Omental fat pad (tissue), 4 donors: ENCODE results near the gene ASXL3. TPM values are rescaled to one million over a fixed set of nuclear protein-coding genes. Genes with fewer than 3 reads are reported as not detected.
A peak's percentile ranks its signal among the peaks of the same experiment; 100 is the strongest.

ENCODE experiments used
- ATAC-seq: fragments of 150-250 bp; one replicate; pipeline ENCODE4 v1.9.1; 2016; ENCODE audit warnings: mild to moderate bottlenecking, moderate library complexity; ENCODE audit not compliant: low FRiP score
- DNase-seq: peaks from one replicate; pipeline ENCODE4 v3.0.0-alpha.2; 2019; ENCODE audit warnings: low spot score
- total RNA-seq, 4 donors: library from RNA; depleted of rRNA; stranded (reverse); fragments of >200 nt; gene quantifications; one replicate each; pipeline ENCODE4 v1.1.0, GENCODE V29; 2016
- TF ChIP-seq, protein P1 (sequence below), 3 donors: fragments of 450-650 bp; IDR thresholded peaks; one replicate each; pipeline ENCODE4 v1.5.1; 2016 to 2017; ENCODE audit warnings: antibody characterized with exemption in 3 of 3, mild to moderate bottlenecking in 3 of 3, moderate library complexity in 2 of 3

ASXL3 gene
- total RNA-seq, 4 donors from 2014 or later: 0.36 to 5.4 (median 0.70) TPM

DNA sequence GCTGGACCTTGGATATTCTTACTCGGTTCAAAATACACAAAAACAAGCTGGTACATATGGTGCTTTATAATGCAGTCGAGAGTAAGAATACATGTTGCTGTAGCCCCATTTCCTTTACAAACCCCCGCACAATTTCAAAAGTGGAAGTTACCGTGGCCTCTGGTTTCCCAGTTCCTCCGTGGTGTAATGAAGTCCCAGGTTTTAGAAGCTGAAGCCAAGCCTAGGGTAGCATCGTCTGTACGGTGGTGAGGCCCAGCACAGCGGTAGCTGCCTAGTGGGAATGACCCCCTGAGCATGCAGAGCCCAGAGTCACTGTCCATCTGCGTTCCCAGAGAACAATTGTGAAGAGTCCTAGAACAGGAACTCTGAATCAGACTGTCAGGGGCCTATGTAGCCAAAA is 171.8 kb downstream of the ASXL3 start:
- TF ChIP-seq, protein P1, sequence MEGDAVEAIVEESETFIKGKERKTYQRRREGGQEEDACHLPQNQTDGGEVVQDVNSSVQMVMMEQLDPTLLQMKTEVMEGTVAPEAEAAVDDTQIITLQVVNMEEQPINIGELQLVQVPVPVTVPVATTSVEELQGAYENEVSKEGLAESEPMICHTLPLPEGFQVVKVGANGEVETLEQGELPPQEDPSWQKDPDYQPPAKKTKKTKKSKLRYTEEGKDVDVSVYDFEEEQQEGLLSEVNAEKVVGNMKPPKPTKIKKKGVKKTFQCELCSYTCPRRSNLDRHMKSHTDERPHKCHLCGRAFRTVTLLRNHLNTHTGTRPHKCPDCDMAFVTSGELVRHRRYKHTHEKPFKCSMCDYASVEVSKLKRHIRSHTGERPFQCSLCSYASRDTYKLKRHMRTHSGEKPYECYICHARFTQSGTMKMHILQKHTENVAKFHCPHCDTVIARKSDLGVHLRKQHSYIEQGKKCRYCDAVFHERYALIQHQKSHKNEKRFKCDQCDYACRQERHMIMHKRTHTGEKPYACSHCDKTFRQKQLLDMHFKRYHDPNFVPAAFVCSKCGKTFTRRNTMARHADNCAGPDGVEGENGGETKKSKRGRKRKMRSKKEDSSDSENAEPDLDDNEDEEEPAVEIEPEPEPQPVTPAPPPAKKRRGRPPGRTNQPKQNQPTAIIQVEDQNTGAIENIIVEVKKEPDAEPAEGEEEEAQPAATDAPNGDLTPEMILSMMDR (IDR thresholded peaks at IDR 0.05): no peak
- DNase-seq (no peak), ATAC-seq (no peak)

DNA sequence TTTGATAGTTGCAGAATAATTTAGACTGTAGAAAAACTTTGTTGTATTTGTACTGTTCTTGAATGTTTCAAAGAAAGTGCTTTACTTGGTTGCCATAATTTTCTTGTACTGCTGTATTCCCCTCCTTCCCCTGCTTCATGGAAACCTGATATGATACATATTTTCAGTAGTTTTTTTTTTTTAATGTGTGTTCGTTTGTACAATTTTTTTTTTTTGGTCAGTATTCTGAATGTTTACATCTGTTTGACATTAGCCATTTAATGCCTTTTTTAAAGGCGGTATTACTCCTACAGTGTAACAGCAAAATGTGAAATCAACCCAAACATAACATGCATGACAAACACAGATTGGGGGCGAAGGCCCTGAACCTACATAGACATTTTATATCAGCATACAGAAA is 172.3 kb downstream of the ASXL3 start:
- ATAC-seq (no peak), DNase-seq (no peak)
- TF ChIP-seq, protein P1 (IDR thresholded peaks at IDR 0.05): no peak

DNA sequence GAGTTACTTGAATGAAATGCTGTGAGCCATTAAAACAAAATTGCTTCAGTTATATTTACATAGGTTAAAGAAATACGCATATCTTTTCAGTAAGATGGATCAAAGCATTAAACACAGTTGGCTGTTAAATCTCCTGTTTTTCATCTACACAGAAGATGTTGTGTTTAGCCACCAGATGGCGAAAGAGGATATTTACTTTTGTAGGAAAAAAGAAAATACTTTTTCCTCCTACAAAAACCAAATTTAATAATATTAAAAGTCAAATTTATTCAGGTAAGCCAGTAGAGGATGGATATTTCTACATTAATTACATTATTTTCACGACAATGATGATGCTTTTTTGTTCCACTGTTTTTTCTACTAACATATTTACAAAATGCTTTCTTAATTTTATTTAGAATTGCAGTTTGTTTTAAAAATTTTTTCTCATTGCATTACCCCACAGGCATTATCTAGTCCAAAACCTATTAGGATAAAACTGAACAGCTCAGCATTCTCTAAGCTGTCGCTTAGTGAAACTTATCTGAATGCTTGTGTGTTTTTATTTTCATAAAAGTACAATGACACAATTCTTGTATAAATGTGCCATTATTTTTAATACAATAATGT is 173.7 kb downstream of the ASXL3 start:
- no peak for DNase-seq
- ATAC-seq: no peak
- TF ChIP-seq, protein P1 (IDR thresholded peaks at IDR 0.05): no peak

DNA sequence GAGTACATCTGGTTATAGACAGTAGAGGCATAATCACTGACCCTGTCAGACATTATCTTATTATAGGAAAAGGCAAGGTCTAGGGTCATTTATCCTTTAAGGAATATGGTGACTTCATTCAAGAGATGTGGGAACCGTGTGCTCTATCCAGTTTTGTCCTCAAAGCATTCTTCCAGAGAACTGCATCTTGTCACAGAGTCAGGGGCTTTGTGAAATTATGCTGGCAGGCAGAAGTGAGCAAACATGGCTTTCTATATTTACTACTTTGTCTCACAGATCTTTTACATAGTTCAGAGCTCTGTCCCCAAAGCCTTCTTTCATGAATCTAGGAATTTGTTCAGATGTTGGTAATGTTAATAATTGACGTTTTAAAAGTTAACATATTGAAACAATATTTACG is 177.4 kb downstream of the ASXL3 start:
- TF ChIP-seq, protein P1 (IDR thresholded peaks at IDR 0.05): no peak

DNA sequence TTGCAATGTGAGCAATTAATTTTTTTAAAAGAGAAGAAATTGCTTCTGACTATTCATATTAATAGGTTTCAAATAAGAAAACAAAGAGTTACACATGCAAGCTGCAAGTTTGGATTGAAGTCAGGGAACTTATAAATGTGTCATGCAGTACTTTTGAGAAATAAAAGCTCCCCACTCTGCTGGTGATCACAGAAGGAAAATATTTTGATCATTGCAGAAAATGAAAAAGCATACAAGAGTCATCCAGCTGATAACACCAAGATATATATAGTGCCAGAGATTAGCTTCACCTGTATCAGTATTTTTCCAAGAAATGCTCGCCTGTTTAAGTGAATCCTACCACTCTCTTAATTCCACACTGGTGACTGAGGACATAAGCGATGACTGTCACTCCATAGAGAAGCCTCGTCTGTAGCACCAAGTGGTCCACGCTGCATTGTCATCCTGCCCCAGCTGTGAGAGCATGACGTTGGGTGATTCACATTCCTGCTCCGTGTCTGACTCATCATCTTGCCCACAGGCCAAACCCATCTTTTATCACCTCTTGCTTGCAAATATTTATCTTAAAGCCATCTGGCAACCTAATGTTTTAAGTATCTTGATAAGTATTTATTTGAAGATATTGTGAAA is 178.0 kb downstream of the ASXL3 start:
- DNase-seq (no peak), ATAC-seq (peak; percentile 83)
- TF ChIP-seq, protein P1 (IDR thresholded peaks at IDR 0.05): no peak

More for the DNA sequence above, 177.4 kb downstream of the ASXL3 start:
- DNase-seq (no peak), ATAC-seq (no peak)

DNA sequence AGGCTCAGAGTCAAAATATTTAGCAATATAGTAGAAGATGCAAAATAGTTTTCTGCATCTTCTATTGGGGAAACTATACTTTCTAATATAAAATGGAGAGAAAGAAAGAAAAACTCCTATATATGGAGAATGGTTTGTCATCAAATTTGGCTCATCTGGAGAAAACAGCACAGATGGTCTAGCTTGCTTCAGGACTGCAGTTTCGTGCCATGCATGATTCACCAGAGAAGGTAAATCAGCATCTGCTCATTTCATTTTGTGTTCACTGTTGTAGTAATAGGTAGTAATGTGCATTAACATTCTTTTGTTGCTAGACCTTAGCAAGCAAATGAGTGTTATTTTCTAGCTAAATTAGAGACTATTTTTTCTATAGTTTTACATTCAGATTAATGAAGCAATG is 179.0 kb downstream of the ASXL3 start:
- ATAC-seq (no peak), DNase-seq (no peak)
- TF ChIP-seq, protein P1 (IDR thresholded peaks at IDR 0.05): no peak

DNA sequence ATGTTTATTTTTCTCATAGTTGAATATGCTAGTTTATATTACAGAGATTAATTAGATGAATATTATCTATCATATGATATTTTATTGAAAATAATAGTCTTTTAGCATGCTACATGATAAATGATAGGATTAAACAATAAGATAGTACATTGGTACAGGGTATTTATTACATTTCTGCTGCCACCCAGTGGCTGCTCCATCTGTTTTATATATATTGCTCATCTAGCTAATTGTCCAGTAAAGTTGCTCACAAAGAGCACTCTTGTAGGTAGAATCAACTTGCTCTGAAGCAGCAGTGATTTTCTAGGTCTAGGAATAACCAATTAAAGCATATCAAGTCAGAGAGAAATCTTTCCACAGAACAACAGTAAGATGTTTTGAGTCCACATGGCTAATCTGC is 183.3 kb downstream of the ASXL3 start:
- DNase-seq (no peak), ATAC-seq (no peak)
- TF ChIP-seq, protein P1 (IDR thresholded peaks at IDR 0.05): no peak
